GM23338 (cell line): Measurements from ENCODE around the gene ARHGEF19. TPM values are rescaled to one million over a fixed set of nuclear protein-coding genes. Genes with fewer than 3 reads are reported as not detected.
A peak's percentile ranks its signal among the peaks of the same experiment; 100 is the strongest.

Source experiments
- ATAC-seq: fragments of 200-7000 bp; cut with Tn5 transposase; 3 replicates; pipeline ENCODE4 v1.9.1; 2020
- DNase-seq: peaks from one replicate; pipeline ENCODE4 v3.0.0-alpha.2; 2015; ENCODE audit warnings: low spot score
- H2AFZ ChIP-seq: fragments of 200-600 bp; sonication (generic); 2 replicates; pipeline ENCODE4 v1.8.0; 2016; ENCODE audit warnings: antibody characterized with exemption, mild to moderate bottlenecking, moderate library complexity
- H3F3A ChIP-seq: fragments of 200-600 bp; sonication (generic); replicated peaks from 2 replicates; pipeline ENCODE4 v1.8.0; 2017; ENCODE audit warnings: antibody characterized with exemption, mixed run types, low read depth
- H3K27ac ChIP-seq: fragments of 200-600 bp; sonication (generic); 2 replicates; pipeline ENCODE4 v1.6.1; 2016; ENCODE audit warnings: low read depth
- H3K27me3 ChIP-seq: fragments of 200-600 bp; sonication (generic); 2 replicates; pipeline ENCODE4 v1.8.0; 2016; ENCODE audit warnings: mild to moderate bottlenecking, mixed run types, moderate library complexity; ENCODE audit not compliant: insufficient read depth
- H3K36me3 ChIP-seq: fragments of 200-600 bp; sonication (generic); 2 replicates; pipeline ENCODE4 v1.8.0; 2016; ENCODE audit warnings: mild to moderate bottlenecking; ENCODE audit not compliant: insufficient read depth
- H3K4me1 ChIP-seq: fragments of 200-600 bp; sonication (generic); 2 replicates; pipeline ENCODE4 v1.8.0; 2016; ENCODE audit warnings: mild to moderate bottlenecking, moderate library complexity; ENCODE audit not compliant: insufficient read depth
- H3K4me2 ChIP-seq: fragments of 200-600 bp; sonication (generic); 2 replicates; pipeline ENCODE4 v1.7.1; 2017; ENCODE audit warnings: mixed run types
- H3K4me3 ChIP-seq: fragments of 200-600 bp; sonication (generic); 2 replicates; pipeline ENCODE4 v1.6.1; 2016; ENCODE audit warnings: mixed run types
- H3K79me2 ChIP-seq: fragments of 200-600 bp; sonication (generic); replicated peaks from 2 replicates; pipeline ENCODE4 v1.8.0; 2017; ENCODE audit warnings: mild to moderate bottlenecking; ENCODE audit not compliant: insufficient read depth
- H3K9me2 ChIP-seq: fragments of 200-600 bp; sonication (generic); 2 replicates; pipeline ENCODE4 v1.8.0; 2017; ENCODE audit not compliant: insufficient read depth
- H4K20me1 ChIP-seq: fragments of 200-600 bp; sonication (generic); replicated peaks from 2 replicates; pipeline ENCODE4 v1.8.0; 2017; ENCODE audit warnings: mild to moderate bottlenecking; ENCODE audit not compliant: insufficient read depth
- H3K27ac Mint-ChIP-seq: 2 replicates; pipeline ENCODE4 v1.8.0; 2020; ENCODE audit warnings: inconsistent platforms, mild to moderate bottlenecking, moderate library complexity, mixed read lengths
- H3K27me3 Mint-ChIP-seq: 3 replicates; pipeline ENCODE4 v1.8.0; 2022; ENCODE audit warnings: low read depth, mild to moderate bottlenecking, moderate library complexity, mixed read lengths, inconsistent platforms; ENCODE audit not compliant: insufficient read depth, poor library complexity
- H3K36me3 Mint-ChIP-seq: 3 replicates; pipeline ENCODE4 v1.8.0; 2021; ENCODE audit warnings: low read depth, mild to moderate bottlenecking, inconsistent platforms, moderate library complexity, mixed read lengths
- H3K4me1 Mint-ChIP-seq: 3 replicates; pipeline ENCODE4 v1.8.0; 2020; ENCODE audit warnings: mild to moderate bottlenecking, inconsistent platforms, mixed read lengths
- H3K4me3 Mint-ChIP-seq: 3 replicates; pipeline ENCODE4 v1.8.0; 2021; ENCODE audit warnings: moderate library complexity, mild to moderate bottlenecking, inconsistent platforms, mixed read lengths
- H3K9me3 Mint-ChIP-seq: 3 replicates; pipeline ENCODE4 v1.8.0; 2020; ENCODE audit warnings: moderate library complexity, mild to moderate bottlenecking, inconsistent platforms, mixed read lengths
- CREB1 ChIP-seq: fragments of 250-450 bp; sonication (Bioruptor Pico); IDR thresholded peaks from 2 replicates; pipeline ENCODE4 v1.5.0; 2020; ENCODE audit warnings: low read depth, mild to moderate bottlenecking, moderate library complexity
- CTCF ChIP-seq, 2 experiments: fragments of 200-600 bp in 1 of 2; sonication (generic) in 1 of 2; conservative IDR thresholded peaks; 2 replicates each; pipeline versions ENCODE4 v1.5.1 to v1.6.1; 2016 to 2017; ENCODE audit warnings: antibody characterized with exemption in 2 of 2, low read depth in 2 of 2, mild to moderate bottlenecking in 2 of 2, moderate library complexity in 1 of 2
- ETS1 ChIP-seq: IDR thresholded peaks from 2 replicates; pipeline ENCODE4 v1.6.1; 2016; ENCODE audit warnings: antibody characterized with exemption
- EZH2 ChIP-seq: fragments of 200-600 bp; sonication (generic); IDR thresholded peaks from one replicate; pipeline ENCODE4 v1.8.0; 2017; ENCODE audit warnings: antibody characterized with exemption, mild to moderate bottlenecking, low read depth; ENCODE audit not compliant: unreplicated experiment
- EZH2phosphoT487 ChIP-seq: fragments of 200-600 bp; sonication (generic); IDR thresholded peaks from one replicate; pipeline ENCODE4 v1.8.1; 2018; ENCODE audit warnings: antibody characterized with exemption; ENCODE audit not compliant: unreplicated experiment
- JUNB ChIP-seq: IDR thresholded peaks from one replicate; pipeline ENCODE4 v1.6.1; 2016; ENCODE audit warnings: antibody characterized with exemption; ENCODE audit not compliant: unreplicated experiment
- NANOG ChIP-seq: IDR thresholded peaks from 2 replicates; pipeline ENCODE4 v1.6.1; 2016; ENCODE audit warnings: antibody characterized with exemption, borderline replicate concordance
- POLR2AphosphoS5 ChIP-seq: IDR thresholded peaks from 2 replicates; pipeline ENCODE4 v1.6.1; 2016; ENCODE audit warnings: antibody characterized with exemption, low read depth
- REST ChIP-seq: IDR thresholded peaks from one replicate; pipeline ENCODE4 v1.6.1; 2018; ENCODE audit warnings: antibody characterized with exemption; ENCODE audit not compliant: unreplicated experiment
- STAT1 ChIP-seq: IDR thresholded peaks from one replicate; pipeline ENCODE4 v1.6.1; 2016; ENCODE audit warnings: antibody characterized with exemption; ENCODE audit not compliant: unreplicated experiment
- ZNF114 ChIP-seq: fragments of 250-450 bp; sonication (Bioruptor Pico); IDR thresholded peaks from 2 replicates; pipeline ENCODE4 v1.5.0; 2020; ENCODE audit warnings: mild to moderate bottlenecking, moderate library complexity
- ZNF331 ChIP-seq: fragments of 250-450 bp; sonication (Bioruptor Pico); IDR thresholded peaks from 2 replicates; pipeline ENCODE4 v1.5.0; 2020; ENCODE audit warnings: low read depth, mild to moderate bottlenecking, moderate library complexity
- ZNF462 ChIP-seq: fragments of 250-450 bp; sonication (Bioruptor Pico); IDR thresholded peaks from 2 replicates; pipeline ENCODE4 v1.5.0; 2020; ENCODE audit warnings: mild to moderate bottlenecking, moderate library complexity
- polyA plus RNA-seq: library from polyadenylated mRNA; unstranded; fragments of >200 nt; fragmentation: Nextera tagmentation; extraction: Ambion mirVana; gene quantifications from 2 replicates; pipeline ENCODE4 v1.2.1, GENCODE V29; 2016
- total RNA-seq: library from RNA; depleted of rRNA; stranded (reverse); fragments of >200 nt; shearing (Covaris generic); gene quantifications from 2 replicates; pipeline ENCODE4 v1.2.3, GENCODE V29; 2014

Gene ARHGEF19
- total and polyA plus RNA-seq, 2 experiments from 2014 or later, result 19.5 to 46.4 TPM

GRCh38 chr1:16235347-16235746 lies 22.9 kb upstream of the ARHGEF19 start:
- Histone ChIP-seq H4K20me1 (no peaks in the 10 kb centered on the region), H2AFZ (no peak overlapping the region), H3K4me1 (peaks cover 3% of the 10 kb centered on the region), H3F3A (no peaks in the 10 kb centered on the region), H3K27me3 (peaks cover 5% of the 10 kb centered on the region; the same call in 1 of the 2 replicates), H3K4me2 (no peak overlapping the region), H3K79me2 (no peaks in the 10 kb centered on the region), H3K9me2 (no peaks in the 10 kb centered on the region), H3K27ac (no peak overlapping the region), H3K4me3 (no peak overlapping the region), H3K36me3 (no peaks in the 10 kb centered on the region)
- no peak for ATAC-seq
- no peak for DNase-seq
- Mint-ChIP-seq H3K9me3 (no peaks in the 10 kb centered on the region), H3K27me3 (peaks cover 13% of the 10 kb centered on the region), H3K36me3 (no peaks in the 10 kb centered on the region), H3K27ac (no peak overlapping the region), H3K4me3 (0 out of 3 replicates have a peak overlapping the region, but pooled peaks have one; percentile 0), H3K4me1 (peaks cover 12% of the 10 kb centered on the region; the same call in 1 of the 3 replicates)
- TF ChIP-seq JUNB (no peak), EZH2phosphoT487 (no peak), CREB1 (CRISPR knock-in tag) (no peak), ZNF331 (CRISPR knock-in tag) (no peak), CTCF (conservative IDR thresholded peaks at IDR 0.05; ENCODE audit: low read depth in 2 of 2) (no peak), REST (no peak), ZNF462 (no peak), STAT1 (no peak), ZNF114 (CRISPR knock-in tag) (no peak), POLR2AphosphoS5 (no peak), ETS1 (no peak), EZH2 (no peak), NANOG (no peak)
